GM19438 (cell line): ENCODE data around the gene NRK.
"Not testable (repeated sequence)": the region's sequence is repeated elsewhere in the genome, so short reads cannot be mapped to it uniquely, and the experiment has no call there.

Experiments
- ATAC-seq: cut with Tn5 transposase; IDR thresholded peaks from one replicate; pipeline ENCODE4 v1.9.1; 2021; ENCODE audit warnings: low read depth; ENCODE audit not compliant: unreplicated experiment

The NRK gene

DNA sequence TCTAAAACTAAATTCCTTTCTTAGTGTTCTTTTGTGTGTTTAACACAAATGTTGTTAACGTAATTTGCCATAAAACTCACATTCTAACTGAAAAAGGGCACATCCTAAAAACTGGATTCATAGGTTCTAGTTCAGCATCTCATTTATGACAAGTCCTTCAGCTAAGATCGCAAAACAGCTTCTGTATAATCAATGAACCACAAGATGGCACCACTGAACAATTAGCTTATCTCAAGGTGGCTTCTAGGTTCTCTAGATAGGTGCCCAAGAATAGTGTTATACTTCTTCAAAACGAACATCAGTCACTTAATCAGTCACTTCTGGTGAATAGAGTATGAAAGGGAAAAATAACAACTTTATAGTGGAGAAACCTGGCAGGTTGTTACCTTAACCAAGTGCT, 54.3 kb downstream of the NRK start:
- no peak for ATAC-seq

DNA sequence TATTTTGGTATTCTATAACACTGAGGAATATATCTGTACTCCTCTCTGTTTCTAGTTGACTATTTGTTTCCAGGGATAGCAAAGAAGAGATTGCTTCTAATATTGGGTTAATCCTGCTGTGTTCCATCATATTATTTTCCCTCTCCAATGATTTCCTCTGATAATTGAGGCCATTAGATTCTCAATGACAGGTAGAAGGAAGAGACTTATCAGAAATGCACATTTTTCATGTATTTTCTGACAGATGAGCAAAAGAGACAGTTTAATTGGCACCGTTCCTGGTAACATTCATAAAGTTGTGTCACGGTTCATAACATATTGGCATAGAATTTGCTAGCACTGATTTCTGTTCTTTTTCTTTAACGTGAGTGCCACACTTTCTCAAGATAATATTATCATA, 58.2 kb downstream of the NRK start:
- ATAC-seq: no peak

DNA sequence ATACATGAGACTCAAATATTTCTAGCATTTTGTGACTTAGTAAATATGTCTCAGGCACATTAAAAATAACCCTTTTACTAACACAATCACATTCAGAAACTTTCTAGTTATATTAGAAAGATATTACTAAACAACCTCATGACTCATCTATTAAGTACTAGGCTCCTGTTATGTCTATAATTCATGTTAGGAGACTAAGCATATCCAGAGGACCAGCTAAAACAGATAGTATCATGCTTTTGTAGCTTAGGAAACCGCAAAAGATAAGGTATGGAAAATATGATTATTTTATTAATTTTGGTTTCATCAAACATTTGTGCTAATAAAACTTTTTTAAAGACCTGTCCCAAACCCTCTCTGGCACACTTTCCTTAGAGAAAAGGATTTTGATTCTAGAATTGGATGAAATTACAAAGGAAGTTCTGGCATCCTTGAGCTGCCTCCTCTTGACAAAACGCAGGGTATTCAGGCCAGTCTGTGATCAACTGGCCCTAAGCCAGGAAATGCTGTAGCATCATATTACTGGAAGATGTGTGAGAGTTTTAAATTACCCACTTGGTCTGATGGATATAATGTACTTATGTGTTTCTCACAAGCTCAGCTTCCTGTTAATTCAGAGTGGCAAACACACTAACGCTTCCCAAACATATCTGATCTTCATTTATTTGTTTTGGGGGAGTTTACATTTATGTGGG, 60.4 kb downstream of the NRK start:
- no peak for ATAC-seq

DNA sequence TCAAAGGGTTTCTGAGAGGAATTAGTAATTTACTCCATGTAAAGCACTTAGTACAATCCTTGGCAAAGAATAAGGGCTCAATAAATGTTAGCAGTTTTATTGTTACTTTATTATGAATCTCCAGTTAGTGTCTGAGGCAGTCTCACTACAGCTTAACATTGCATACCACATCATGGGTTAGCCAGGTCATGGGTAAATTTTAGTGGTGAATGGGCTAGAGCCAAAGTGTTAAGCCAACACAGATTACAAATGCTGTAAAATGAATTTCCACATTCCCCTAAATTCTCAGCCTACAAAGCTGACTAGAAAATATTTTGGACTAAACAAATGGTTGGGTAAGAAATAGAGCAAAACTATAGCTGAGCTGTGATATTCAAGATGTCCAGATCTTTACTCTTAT, 72.4 kb downstream of the NRK start:
- no peak for ATAC-seq

DNA sequence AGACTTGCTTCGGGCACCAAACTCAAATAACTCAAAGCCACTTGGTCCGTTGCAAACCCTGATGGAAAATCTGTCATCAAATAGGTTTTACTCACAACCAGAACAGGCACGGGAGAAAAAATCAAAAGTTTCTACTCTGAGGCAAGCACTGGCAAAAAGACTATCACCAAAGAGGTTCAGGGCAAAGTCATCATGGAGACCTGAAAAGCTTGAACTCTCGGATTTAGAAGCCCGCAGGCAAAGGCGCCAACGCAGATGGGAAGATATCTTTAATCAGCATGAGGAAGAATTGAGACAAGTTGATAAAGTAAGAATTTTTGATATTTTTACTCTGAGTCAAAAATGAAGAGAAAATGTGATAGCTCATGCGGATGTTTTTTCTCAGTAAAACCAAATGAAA, 87.2 kb downstream of the NRK start:
- no peak for ATAC-seq

DNA sequence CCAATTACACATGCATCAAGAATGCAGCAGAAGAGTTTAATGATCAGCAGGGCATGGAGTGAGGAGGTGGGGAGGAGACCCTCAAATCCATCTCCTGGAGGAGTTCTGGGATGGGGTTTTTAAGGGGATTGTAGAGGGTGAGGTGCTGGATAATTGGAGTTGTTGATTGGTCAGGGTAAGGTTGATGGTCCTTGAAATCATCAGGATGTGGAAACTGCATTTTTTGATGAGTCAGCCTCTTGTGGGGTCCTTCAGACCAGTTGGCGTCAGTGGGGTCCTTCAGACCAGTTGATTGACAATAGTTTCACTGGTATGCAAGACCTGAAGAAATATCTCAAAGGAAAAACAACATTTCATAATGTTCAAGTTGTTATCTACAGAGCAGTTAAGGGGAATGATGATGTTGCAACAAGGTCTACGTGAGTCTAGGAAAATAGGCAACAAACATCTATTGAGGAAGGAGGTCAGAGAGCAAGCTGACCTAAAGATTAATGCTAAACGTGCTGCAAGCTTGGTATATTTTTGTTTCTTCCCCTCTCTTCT, 88.3 kb downstream of the NRK start:
- ATAC-seq: no peak

DNA sequence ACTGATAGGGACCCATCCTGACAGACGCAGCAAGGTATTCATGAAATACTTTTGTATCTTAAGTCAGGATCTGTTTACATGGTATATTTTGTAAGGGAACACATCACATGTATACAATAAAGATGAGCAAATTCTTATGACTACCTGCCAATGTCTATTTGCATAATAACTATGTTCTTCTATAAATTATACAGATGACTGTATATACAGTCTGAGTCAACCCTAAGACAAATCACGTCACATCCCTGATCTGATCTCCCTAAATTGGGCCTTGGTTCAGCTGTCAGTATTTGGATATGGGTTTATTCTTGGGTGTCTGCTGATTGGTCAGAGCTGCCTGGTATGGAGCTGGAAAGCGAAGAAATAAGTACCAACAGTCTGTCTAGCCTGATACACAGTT, 122.9 kb downstream of the NRK start:
- ATAC-seq: no peak

DNA sequence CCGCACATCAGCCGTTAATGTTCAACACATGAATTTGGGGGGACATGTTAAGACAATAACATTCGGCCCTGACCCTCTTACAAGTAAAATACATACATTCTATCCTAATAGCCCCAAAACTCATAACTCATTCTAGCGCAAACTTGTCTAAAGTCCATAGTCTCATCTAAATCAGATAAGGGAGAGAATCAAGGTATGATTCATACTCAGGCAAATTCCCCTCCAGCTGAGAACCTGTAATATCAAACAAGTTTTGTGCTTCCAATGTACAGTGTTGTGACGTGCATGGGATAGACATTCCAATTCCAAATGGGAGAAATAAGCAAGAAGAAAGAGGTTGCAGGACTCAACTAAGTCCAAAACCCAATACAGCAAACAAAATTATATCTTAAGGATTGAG, 147.1 kb downstream of the NRK start:
- no peak for ATAC-seq

DNA sequence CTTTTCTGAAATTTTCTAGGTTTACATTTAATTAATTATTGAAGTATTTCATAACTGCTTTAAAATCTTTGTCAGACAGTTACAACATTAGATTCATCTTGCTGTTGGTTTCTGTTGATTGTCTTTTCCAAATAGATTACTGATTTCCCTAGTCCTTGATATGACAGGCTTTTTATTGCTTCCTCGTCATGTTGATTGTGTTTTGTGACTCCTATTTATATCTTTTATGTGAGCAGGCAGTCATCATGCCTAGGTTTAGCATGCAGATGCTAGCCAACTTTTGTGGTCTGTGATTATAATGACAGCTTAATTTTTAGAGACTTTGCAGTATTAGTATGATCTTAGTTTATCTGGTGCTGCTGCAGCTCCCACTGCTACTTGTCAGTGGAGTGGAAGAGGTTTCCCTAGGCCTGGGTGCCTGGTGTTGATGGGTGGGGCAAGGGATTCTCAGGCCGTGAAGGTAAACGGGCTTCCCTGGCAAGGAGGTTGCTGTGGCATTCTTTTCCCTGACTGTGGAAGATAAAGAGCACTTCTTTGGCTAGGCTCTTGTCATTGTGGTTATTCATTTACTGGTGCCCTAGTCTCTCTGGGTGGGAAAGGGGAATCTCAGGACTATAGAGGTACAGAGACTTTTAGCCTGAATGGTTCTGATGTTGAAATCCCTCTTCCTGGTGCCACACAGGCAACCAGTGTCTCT, 150.5 kb downstream of the NRK start:
- ATAC-seq: no peak

DNA sequence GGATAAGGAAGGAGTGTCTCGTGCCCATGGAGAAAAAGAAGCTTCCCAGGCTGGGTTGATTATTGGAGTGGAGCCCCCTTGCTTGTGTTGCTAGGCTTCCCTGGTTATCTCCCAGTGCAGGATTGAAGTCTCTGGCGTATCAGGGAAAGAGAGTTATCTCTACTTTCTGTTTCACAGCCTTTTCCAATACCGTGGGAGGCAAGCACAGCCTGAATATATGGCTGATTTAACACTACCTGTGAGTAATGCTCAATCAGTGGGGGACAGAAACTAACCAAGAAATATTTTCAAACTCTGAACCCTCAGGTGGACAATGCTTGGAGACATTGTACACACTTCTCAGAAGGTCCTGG, 151.0 kb downstream of the NRK start:
- no peak for ATAC-seq

DNA sequence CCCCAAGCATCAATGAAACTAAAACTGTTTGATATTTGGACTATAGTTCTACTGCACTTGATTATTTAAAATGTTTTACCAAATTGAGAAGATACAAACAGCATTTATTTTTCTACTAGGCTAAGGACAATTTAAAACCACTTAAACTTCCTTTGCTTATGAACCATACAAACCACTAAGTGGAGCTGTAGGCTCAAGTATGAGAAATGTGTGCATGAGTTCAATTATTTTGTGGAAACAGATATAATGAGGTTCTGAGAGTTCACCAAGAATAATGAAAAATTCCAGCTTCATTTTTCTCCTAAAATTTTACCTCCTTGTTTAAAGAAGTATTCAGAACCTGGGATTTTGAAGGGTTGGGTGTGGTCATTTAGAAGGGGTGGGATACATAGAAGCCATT, 153.0 kb downstream of the NRK start:
- ATAC-seq: no peak

DNA sequence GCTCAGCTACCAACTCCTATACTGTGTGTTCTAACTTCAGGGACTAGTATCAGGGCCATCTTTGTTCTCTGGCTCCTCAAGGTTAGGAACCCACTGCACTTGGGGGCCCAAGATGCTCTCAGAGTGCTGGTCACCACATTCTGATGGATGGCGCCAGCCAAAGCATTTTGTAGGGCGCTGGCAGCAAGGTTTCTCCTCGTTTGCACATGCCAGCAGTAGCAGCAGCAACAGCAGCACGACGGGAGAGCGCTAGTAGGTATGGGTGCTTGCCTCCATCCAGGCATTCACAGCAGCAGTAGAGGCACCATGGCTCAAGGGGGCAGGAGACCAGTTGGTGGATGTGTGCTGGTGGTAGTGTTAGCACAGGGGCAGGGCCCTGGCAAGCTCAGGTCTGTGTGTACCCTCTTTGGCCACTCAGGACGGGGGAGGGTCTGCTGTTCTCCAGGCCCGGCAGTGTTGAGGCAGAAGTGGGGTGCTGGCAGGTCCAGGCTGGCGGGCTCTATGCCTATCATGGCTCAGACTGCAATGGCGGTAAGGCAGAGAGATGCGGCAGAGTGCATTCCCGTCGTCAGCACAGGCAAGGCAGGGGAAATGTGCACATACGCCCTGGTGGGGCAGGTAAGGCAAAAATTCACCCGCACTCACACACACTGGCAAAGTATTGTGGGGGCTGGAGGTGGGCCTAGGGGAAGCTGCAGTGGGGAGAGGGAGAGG, 159.6 kb downstream of the NRK start:
- ATAC-seq: no peak

DNA sequence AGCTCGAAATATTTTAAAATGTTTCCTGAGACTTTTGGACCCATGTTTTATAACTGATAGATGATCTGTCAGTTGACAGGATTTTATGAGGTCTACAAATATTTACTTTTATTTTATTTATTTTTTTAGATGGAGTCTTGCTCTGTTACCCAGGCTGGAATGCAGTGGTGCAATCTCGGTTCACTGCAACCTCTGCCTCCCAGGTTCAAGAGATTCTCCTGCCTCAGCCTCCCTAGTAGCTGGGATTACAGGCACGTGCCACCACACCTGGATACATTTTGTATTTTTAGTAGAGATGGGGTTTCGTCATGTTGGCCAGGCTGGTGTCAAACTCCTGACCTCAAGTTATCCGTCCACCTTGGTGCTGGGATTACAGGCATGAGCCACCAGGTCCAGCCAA, 166.1 kb downstream of the NRK start:
- not testable (repeated sequence) for ATAC-seq

DNA sequence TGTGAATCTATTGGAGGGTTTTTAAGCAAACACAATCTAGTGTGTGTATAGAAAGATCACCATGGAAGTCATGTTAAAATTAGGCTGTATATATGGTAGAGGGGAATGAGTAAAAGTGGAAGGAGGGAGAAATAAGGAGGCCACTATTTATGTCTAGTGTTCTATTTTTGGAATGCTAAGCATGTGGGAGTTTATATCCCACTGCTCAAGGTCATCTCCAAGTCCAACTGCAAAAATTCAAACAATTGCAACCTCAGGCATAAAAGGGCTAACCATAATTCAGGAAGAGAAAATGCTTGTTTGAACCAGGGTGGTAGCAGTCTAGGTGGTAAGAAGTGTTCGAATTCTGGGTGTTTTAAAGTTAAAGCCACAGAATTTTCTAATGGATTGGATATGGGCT, 177.0 kb downstream of the NRK start:
- ATAC-seq: no peak

DNA sequence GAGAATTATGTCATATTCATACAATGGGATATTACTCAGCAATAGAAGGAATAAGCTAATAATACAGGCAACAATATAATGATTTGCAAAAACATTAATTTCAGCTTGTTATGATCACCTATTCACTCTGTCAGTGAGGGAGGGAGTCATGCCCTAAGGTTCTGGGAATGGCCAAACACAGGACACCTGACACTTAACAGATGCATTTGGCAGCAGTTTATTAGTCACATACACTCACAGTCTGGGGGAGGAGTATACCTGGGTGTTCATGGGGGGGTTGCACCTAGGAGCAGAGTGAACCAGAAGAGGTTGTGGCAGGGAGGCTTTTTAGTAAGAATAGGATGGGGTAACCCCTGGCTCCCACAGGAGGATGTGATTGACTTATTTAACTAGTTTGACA, 177.9 kb downstream of the NRK start:
- ATAC-seq: no peak

DNA sequence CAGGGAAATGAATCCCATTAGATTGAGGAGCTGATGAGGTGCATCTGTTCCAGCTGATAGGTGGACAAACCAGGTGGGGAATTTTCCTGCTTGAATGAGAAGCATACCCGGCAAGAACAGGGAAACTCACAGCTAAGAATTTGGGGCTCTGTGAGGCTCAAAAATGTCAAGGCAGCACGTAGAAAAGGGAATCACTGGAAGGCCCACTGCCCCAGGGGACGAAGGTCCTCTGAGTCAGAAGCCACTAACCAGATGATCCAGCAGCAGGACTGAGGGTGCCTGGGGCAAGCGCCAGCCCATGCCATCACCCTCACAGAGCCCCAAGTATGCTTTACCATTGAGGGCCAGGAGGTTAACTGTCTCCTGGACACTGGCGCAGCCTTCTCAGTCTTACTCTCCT, 178.3 kb downstream of the NRK start:
- ATAC-seq: not testable (repeated sequence)

DNA sequence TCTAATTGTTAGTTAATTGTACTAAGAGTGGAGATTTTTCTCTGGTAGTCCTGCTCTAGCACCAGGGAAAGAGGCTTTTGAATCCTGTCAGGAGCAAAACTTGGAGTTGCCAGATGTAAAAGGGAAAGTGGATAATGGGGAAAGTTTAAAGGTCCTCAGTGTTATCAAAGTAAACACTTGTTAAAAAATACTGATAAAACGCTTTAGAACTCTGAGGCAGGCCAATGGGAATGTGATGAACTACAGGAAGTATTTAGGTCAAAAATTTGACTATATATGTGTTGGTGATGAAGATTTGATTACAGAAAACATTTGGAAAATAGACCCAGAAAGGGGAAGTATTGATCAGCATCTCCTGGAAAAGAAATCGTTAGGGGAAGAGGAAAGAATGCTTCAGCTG, 183.3 kb downstream of the NRK start:
- ATAC-seq: no peak

DNA sequence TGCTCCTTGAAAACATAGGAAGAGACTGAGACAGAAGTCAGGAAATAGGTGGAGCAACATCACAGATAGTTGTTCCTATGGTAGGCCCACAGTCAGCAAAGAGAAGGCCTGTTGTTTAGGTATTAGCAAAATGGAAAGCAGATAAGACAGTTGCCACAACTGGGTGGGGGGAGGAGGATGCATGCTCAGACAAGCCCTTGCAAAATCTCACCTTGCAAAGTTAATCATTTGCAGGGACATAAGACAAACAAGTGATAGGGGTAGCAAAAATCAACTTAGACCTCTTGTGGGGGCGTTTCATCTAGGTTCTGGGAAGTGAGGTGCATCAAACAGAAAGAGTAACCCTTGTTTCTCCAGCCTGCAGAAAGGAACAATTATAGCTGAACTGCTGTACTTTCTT, 185.5 kb downstream of the NRK start:
- no peak for ATAC-seq
